Liver (tissue), 9 donors: ENCODE results near the gene WDR5. TPM values are rescaled to one million over a fixed set of nuclear protein-coding genes. Genes with fewer than 3 reads are reported as not detected.

Experiments used
- DNase-seq: peaks from one replicate; pipeline ENCODE4 v3.0.0-alpha.2; 2017; ENCODE audit warnings: low spot score
- H3K27ac ChIP-seq, 2 donors: one replicate each; pipeline ENCODE4 v1.7.0; 2013; ENCODE audit warnings: inconsistent platforms in 2 of 2, low read length in 2 of 2, control low read depth in 1 of 2, low read depth in 1 of 2, mild to moderate bottlenecking in 1 of 2
- H3K27me3 ChIP-seq, 4 donors: one replicate each; pipeline versions ENCODE4 v1.6.1 to v1.7.0; 2013; ENCODE audit warnings: low read length in 3 of 4, inconsistent platforms in 1 of 4, mild to moderate bottlenecking in 1 of 4, moderate library complexity in 1 of 4; ENCODE audit not compliant: control insufficient read depth in 4 of 4, insufficient read depth in 4 of 4
- H3K36me3 ChIP-seq, 4 donors: one replicate each; pipeline versions ENCODE4 v1.6.1 to v1.7.0; 2013; ENCODE audit warnings: low read length in 3 of 4, mild to moderate bottlenecking in 3 of 4, low read depth in 1 of 4, moderate library complexity in 1 of 4; ENCODE audit not compliant: control insufficient read depth in 4 of 4, insufficient read depth in 3 of 4
- H3K4me1 ChIP-seq, 4 donors: one replicate each; pipeline versions ENCODE4 v1.6.1 to v1.7.0; 2013; ENCODE audit warnings: low read length in 3 of 4, mild to moderate bottlenecking in 3 of 4, moderate library complexity in 1 of 4; ENCODE audit not compliant: control insufficient read depth in 4 of 4, insufficient read depth in 4 of 4
- H3K4me3 ChIP-seq, 3 donors: one replicate each; pipeline versions ENCODE4 v1.6.1 to v1.7.0; 2013; ENCODE audit warnings: low read length in 3 of 3, control low read depth in 1 of 3, low read depth in 1 of 3, mild to moderate bottlenecking in 1 of 3
- H3K9ac ChIP-seq, 2 donors: one replicate each; pipeline ENCODE4 v1.7.0; 2013; ENCODE audit warnings: low read length in 2 of 2, mild to moderate bottlenecking in 2 of 2, moderate library complexity in 2 of 2, control low read depth in 1 of 2, low read depth in 1 of 2
- H3K9me3 ChIP-seq, 4 donors: one replicate each; pipeline versions ENCODE4 v1.6.1 to v1.7.0; 2013; ENCODE audit warnings: low read length in 3 of 4; ENCODE audit not compliant: control insufficient read depth in 4 of 4
- ATF3 ChIP-seq: IDR thresholded peaks from 2 replicates; pipeline ENCODE4 v1.6.1; 2016; ENCODE audit warnings: antibody characterized with exemption
- CTCF ChIP-seq: fragments of 150-350 bp; IDR thresholded peaks from 2 replicates; pipeline ENCODE4 v1.5.1; 2017; ENCODE audit warnings: improper control_type of control experiment, low read depth, low read length; ENCODE audit not compliant: missing input control
- EGR1 ChIP-seq, 2 donors: IDR thresholded peaks; 2 replicates each; pipeline ENCODE4 v1.6.1; 2016 to 2018; ENCODE audit warnings: antibody characterized with exemption in 2 of 2, low read depth in 2 of 2
- FOXA1 ChIP-seq: IDR thresholded peaks from 2 replicates; pipeline ENCODE4 v1.6.1; 2016; ENCODE audit warnings: antibody characterized with exemption
- FOXA2 ChIP-seq: IDR thresholded peaks from 2 replicates; pipeline ENCODE4 v1.6.1; 2016; ENCODE audit warnings: antibody characterized with exemption
- GABPA ChIP-seq, 2 donors: IDR thresholded peaks in 1 of 2; conservative IDR thresholded peaks in 1 of 2; 2 replicates each; pipeline ENCODE4 v1.6.1; 2016; ENCODE audit warnings: antibody characterized with exemption in 2 of 2, mild to moderate bottlenecking in 1 of 2, moderate library complexity in 1 of 2
- HNF4A ChIP-seq, 2 donors: conservative IDR thresholded peaks; 2 replicates each; pipeline ENCODE4 v1.6.1; 2016; ENCODE audit warnings: antibody characterized with exemption in 2 of 2, mild to moderate bottlenecking in 2 of 2
- HNF4G ChIP-seq: IDR thresholded peaks from 2 replicates; pipeline ENCODE4 v1.6.1; 2016; ENCODE audit warnings: antibody characterized with exemption
- JUND ChIP-seq, 2 donors: IDR thresholded peaks; 2 replicates each; pipeline ENCODE4 v1.6.1; 2016; ENCODE audit warnings: antibody characterized with exemption in 2 of 2
- MAX ChIP-seq: IDR thresholded peaks from 2 replicates; pipeline ENCODE4 v1.6.1; 2016; ENCODE audit warnings: antibody characterized with exemption
- NR2F2 ChIP-seq: IDR thresholded peaks from 2 replicates; pipeline ENCODE4 v1.6.1; 2016; ENCODE audit warnings: antibody characterized with exemption
- RAD21 ChIP-seq, 2 donors: IDR thresholded peaks; 2 replicates each; pipeline ENCODE4 v1.6.1; 2016; ENCODE audit warnings: antibody characterized with exemption in 2 of 2, mild to moderate bottlenecking in 2 of 2
- REST ChIP-seq: IDR thresholded peaks from 2 replicates; pipeline ENCODE4 v1.6.1; 2016; ENCODE audit warnings: antibody characterized with exemption, mild to moderate bottlenecking
- RXRA ChIP-seq, 2 donors: IDR thresholded peaks; 2 replicates each; pipeline ENCODE4 v1.6.1; 2017 to 2018; ENCODE audit warnings: antibody characterized with exemption in 2 of 2, mild to moderate bottlenecking in 1 of 2
- SP1 ChIP-seq: IDR thresholded peaks from 2 replicates; pipeline ENCODE4 v1.6.1; 2018; ENCODE audit warnings: antibody characterized with exemption, mild to moderate bottlenecking
- TAF1 ChIP-seq: conservative IDR thresholded peaks from 2 replicates; pipeline ENCODE4 v1.6.1; 2016; ENCODE audit warnings: antibody characterized with exemption, mild to moderate bottlenecking
- YY1 ChIP-seq: IDR thresholded peaks from 2 replicates; pipeline ENCODE4 v1.6.1; 2016; ENCODE audit warnings: antibody characterized with exemption, mild to moderate bottlenecking
- ZBTB33 ChIP-seq: IDR thresholded peaks from 2 replicates; pipeline ENCODE4 v1.6.1; 2016; ENCODE audit warnings: antibody characterized with exemption
- WGBS: extraction: QIAGEN DNeasy Blood & Tissue Kit; methylation state at CpG from one replicate; pipeline ENCODE4 v1.1.7; 2013; 5-methylcytosine and 5-hydroxymethylcytosine counted together
- polyA plus RNA-seq, 2 donors: library from polyadenylated mRNA; stranded (reverse) in 1 of 2; unstranded in 1 of 2; fragments of 200-250 nt in 1 of 2; fragments of >200 nt in 1 of 2; fragmentation: Nextera tagmentation in 1 of 2; extraction: Ambion mirVana in 1 of 2; gene quantifications; one replicate each; pipeline versions ENCODE4 v1.2.1 to v1.2.3, GENCODE V29; 2013 to 2015
- total RNA-seq, 2 donors: library from RNA; depleted of rRNA; stranded (reverse); fragments of >200 nt; gene quantifications; one replicate each; pipeline ENCODE4 v1.2.3, GENCODE V29; 2014
- donor health status: healthy.
- donor health status: healthy.
- donor health status: healthy.
- donor health status: healthy.
- donor health status: healthy.

WDR5 gene
- total and polyA plus RNA-seq, 4 donors = 11.1 to 21.6 (median 14.6) TPM

GRCh38 chr9:134181648-134182034 is 45.8 kb downstream of the WDR5 start:
- 24% methylated on average over 8 of the region's 8 CpGs for WGBS
- no peaks in the 10 kb centered on the region for H3K9me3 ChIP-seq
- TF ChIP-seq TAF1 = peak; percentile 83
- peak; percentile 100 for TF ChIP-seq SP1
- peak; percentile 98 for TF ChIP-seq MAX
- TF ChIP-seq ATF3 = peak; percentile 80
- TF ChIP-seq JUND (IDR thresholded peaks at IDR 0.05) = peak in 1 of 2 donors; percentile 75
- TF ChIP-seq GABPA (IDR thresholded peaks at IDR 0.05 in 1 of 2, conservative IDR thresholded peaks at IDR 0.05 in 1 of 2) = peak in 1 of 2 donors; percentile 65
- TF ChIP-seq YY1 = peak; percentile 89
- peak; percentile 75 for TF ChIP-seq NR2F2
- peak; percentile 80 for TF ChIP-seq HNF4G
- no peak for TF ChIP-seq CTCF
- peak in 1 of 2 donors; percentile 88 for TF ChIP-seq EGR1 (IDR thresholded peaks at IDR 0.05; ENCODE audit: low read depth in 2 of 2)
- TF ChIP-seq FOXA2 = peak; percentile 57
- peak; percentile 100 for TF ChIP-seq RXRA (IDR thresholded peaks at IDR 0.05)
- TF ChIP-seq HNF4A (conservative IDR thresholded peaks at IDR 0.05) = peak; percentile 95 to 97
- peak; percentile 67 to 68 for TF ChIP-seq RAD21 (IDR thresholded peaks at IDR 0.05)
- TF ChIP-seq REST = peak; percentile 89
- TF ChIP-seq FOXA1 = peak; percentile 80
- peak; percentile 92 for TF ChIP-seq ZBTB33

More at GRCh38 chr9:134181648-134182034, 45.8 kb downstream of the WDR5 start:
- H3K4me3 ChIP-seq = no peak overlapping the region
- peaks cover 24 to 65% (median 52%) of the 10 kb centered on the region in 4 donors for H3K4me1 ChIP-seq
- DNase-seq = no peak
- H3K27ac ChIP-seq = peak overlapping the region; percentile 89 to 93
- peak overlapping the region in 1 of 2 donors; percentile 25 for H3K9ac ChIP-seq
- H3K27me3 ChIP-seq = no peaks in the 10 kb centered on the region
- H3K36me3 ChIP-seq = no peaks in the 10 kb centered on the region
